Brain microvascular endothelial cell (primary cell): ENCODE data around the gene TBATA.

Source experiments
- DNase-seq: peaks from one replicate; pipeline ENCODE4 v3.0.0-alpha.2; 2020
- H3K27ac ChIP-seq: fragments of 250-450 bp; sonication (Bioruptor Pico); 2 replicates; pipeline ENCODE4 v1.5.1; 2020; ENCODE audit warnings: mild to moderate bottlenecking, moderate library complexity
- H3K27me3 ChIP-seq: fragments of 250-450 bp; sonication (Bioruptor Pico); replicated peaks from 2 replicates; pipeline ENCODE4 v1.5.1; 2020; ENCODE audit warnings: mild to moderate bottlenecking
- H3K36me3 ChIP-seq: fragments of 250-450 bp; sonication (Bioruptor Pico); replicated peaks from 2 replicates; pipeline ENCODE4 v1.5.1; 2020; ENCODE audit warnings: mild to moderate bottlenecking
- H3K4me3 ChIP-seq: 2 replicates; pipeline ENCODE4 v1.5.1; 2011; ENCODE audit warnings: low read depth, mild to moderate bottlenecking, control low read depth, low read length, moderate library complexity
- in situ Hi-C: cut with HindIII; loops from 2 replicates; pipeline ENCODE4 v1.10.0; 2017; ENCODE audit warnings: low sequenced_read_pairs, low pct_ligation_motif_present
- TF ChIP-seq, protein P1 (sequence below): IDR thresholded peaks from 2 replicates; pipeline ENCODE4 v1.5.1; 2011; ENCODE audit warnings: low read depth, mild to moderate bottlenecking, moderate library complexity, low read length, control low read depth, inconsistent platforms; ENCODE audit errors: missing control alignments

The TBATA gene

GRCh38 chr10:70782746-70783680, 2.2 kb downstream of the TBATA start:
- no peaks in the 10 kb centered on the region for H3K36me3 ChIP-seq
- no peak overlapping the region for H3K4me3 ChIP-seq
- DNase-seq, result no peak
- H3K27ac ChIP-seq, result no peak overlapping the region
- H3K27me3 ChIP-seq, result no peaks in the 10 kb centered on the region
- in situ Hi-C loops, result no loop called here
- TF ChIP-seq, protein P1, sequence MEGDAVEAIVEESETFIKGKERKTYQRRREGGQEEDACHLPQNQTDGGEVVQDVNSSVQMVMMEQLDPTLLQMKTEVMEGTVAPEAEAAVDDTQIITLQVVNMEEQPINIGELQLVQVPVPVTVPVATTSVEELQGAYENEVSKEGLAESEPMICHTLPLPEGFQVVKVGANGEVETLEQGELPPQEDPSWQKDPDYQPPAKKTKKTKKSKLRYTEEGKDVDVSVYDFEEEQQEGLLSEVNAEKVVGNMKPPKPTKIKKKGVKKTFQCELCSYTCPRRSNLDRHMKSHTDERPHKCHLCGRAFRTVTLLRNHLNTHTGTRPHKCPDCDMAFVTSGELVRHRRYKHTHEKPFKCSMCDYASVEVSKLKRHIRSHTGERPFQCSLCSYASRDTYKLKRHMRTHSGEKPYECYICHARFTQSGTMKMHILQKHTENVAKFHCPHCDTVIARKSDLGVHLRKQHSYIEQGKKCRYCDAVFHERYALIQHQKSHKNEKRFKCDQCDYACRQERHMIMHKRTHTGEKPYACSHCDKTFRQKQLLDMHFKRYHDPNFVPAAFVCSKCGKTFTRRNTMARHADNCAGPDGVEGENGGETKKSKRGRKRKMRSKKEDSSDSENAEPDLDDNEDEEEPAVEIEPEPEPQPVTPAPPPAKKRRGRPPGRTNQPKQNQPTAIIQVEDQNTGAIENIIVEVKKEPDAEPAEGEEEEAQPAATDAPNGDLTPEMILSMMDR, result no peak

DNA sequence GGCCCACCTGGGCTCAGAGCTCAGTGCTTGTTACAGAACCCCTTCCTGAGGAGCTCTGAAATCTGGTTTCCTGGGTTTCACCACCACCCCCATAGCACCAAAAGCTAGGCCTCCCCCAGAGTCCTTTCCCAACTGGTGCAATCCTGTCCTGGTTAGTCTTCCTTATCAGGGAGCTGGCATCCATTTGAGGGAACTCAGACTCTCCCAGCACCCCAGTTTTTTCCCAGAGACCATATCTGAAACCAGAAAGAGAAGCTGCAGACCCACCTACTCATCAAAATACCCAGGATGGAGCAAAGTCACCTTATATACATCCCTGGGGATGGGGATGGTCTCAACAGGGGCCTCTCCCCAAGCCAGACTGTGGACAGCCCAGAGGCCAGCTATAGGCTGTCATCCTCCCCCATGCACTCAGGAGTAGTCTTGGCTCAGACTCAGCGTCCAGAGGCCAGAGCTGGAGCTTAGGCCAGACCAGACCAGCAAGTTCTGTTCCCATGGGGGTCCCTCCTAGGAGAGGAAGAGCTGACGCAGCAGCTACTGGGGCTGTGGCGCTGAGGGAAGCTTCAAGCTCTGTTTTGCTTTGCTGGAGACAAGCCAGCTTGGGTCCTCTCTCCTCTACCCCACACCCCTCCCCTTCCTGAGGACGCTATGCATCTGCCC, 3.0 kb downstream of the TBATA start:
- no peak for DNase-seq
- Histone ChIP-seq H3K4me3 (no peak overlapping the region), H3K27me3 (no peaks in the 10 kb centered on the region), H3K36me3 (no peaks in the 10 kb centered on the region), H3K27ac (no peak overlapping the region)
- in situ Hi-C loops, result no loop called here
- TF ChIP-seq, protein P1, result no peak

GRCh38 chr10:70781461-70782051, 3.6 kb downstream of the TBATA start:
- TF ChIP-seq, protein P1, result no peak
- Histone ChIP-seq H3K27ac (no peak overlapping the region), H3K36me3 (no peaks in the 10 kb centered on the region), H3K27me3 (no peaks in the 10 kb centered on the region), H3K4me3 (no peak overlapping the region)
- in situ Hi-C loops, result no loop called here
- DNase-seq, result no peak

DNA sequence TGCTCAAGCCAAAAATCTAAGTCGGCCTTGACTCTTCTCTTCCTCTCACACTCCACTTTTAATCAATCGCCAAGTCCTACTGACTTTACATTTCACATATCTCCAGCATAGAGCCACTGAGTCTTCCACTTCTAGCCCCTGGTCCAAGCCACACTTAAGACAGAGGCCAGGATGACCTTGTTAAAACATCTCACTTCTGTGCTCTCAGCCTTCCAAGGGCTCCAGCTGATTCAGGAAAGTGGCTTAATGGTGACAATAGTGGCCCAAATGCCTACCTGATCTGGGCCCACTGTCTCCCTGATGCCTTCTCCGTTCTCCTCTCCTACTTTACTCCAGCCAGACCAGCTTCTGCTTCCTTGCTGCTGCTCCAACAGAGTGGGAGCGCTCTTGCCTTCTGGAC, 4.4 kb downstream of the TBATA start:
- in situ Hi-C loops, result no loop called here
- Histone ChIP-seq H3K27me3 (no peaks in the 10 kb centered on the region), H3K27ac (no peak overlapping the region), H3K4me3 (no peak overlapping the region), H3K36me3 (no peaks in the 10 kb centered on the region)
- DNase-seq, result no peak
- TF ChIP-seq, protein P1, result no peak

DNA sequence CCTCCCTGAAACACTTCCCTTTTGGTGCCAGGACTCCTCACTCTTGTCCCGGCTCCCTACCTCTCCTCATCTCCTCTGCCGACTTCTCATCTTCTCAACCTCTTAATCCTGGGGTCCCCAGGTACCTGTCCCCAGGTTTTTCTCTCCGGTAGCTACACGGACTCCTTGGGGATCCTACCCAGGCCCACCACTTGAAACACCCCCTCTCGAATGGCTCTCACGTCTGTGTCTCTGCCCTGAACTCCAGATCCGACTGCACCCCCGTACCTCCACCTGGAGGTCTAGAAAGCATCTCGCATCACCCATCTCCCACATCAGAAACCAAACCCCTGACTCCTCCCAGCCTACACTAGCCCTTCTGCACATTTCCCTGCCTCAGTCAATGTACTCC, 4.8 kb downstream of the TBATA start:
- TF ChIP-seq, protein P1, result no peak

More for the DNA sequence above, 4.8 kb downstream of the TBATA start:
- no peak overlapping the region for H3K4me3 ChIP-seq
- in situ Hi-C loops, result no loop called here
- H3K36me3 ChIP-seq, result no peaks in the 10 kb centered on the region
- no peaks in the 10 kb centered on the region for H3K27me3 ChIP-seq
- no peak overlapping the region for H3K27ac ChIP-seq
- DNase-seq, result no peak
